ENCODE data around the gene NLRX1. TPM values are rescaled to one million over a fixed set of nuclear protein-coding genes. Genes with fewer than 3 reads are reported as not detected.
"Not testable (repeated sequence)": the region's sequence is repeated elsewhere in the genome, so short reads cannot be mapped to it uniquely, and the experiment has no call there.

The NLRX1 gene
- total RNA-seq, 1 donor, result 44.4 TPM

GRCh38 chr11:119152604-119153003, 15.9 kb upstream of the NLRX1 start:
- DNase-seq (ENCODE audit: low read depth in 2 of 3, low spot score in 2 of 3), result no peak

- no peak for DNase-seq (ENCODE audit: low read depth in 2 of 3, low spot score in 2 of 3)
Observed at GRCh38 chr11:119153049-119153818, 15.3 kb upstream of the NLRX1 start.

GRCh38 chr11:119154178-119154577, 14.3 kb upstream of the NLRX1 start:
- DNase-seq (ENCODE audit: low read depth in 2 of 3, low spot score in 2 of 3), result no peak

- DNase-seq (ENCODE audit: low read depth in 2 of 3, low spot score in 2 of 3), result peak in 2 of 3 donors; percentile 29 to 39
Observed at GRCh38 chr11:119155733-119156492, 12.6 kb upstream of the NLRX1 start.

GRCh38 chr11:119156496-119156895, 12.0 kb upstream of the NLRX1 start:
- no peak for DNase-seq (ENCODE audit: low read depth in 2 of 3, low spot score in 2 of 3)

GRCh38 chr11:119157063-119157462, 11.5 kb upstream of the NLRX1 start:
- no peak for DNase-seq (ENCODE audit: low read depth in 2 of 3, low spot score in 2 of 3)

- DNase-seq (ENCODE audit: low read depth in 2 of 3, low spot score in 2 of 3), result no peak
Observed at GRCh38 chr11:119158467-119158866, 10.1 kb upstream of the NLRX1 start.

- DNase-seq (ENCODE audit: low read depth in 2 of 3, low spot score in 2 of 3), result no peak
Observed at GRCh38 chr11:119160151-119160550, 8.4 kb upstream of the NLRX1 start.

GRCh38 chr11:119161871-119162270, 6.7 kb upstream of the NLRX1 start:
- DNase-seq (ENCODE audit: low read depth in 2 of 3, low spot score in 2 of 3), result no peak

- DNase-seq (ENCODE audit: low read depth in 2 of 3, low spot score in 2 of 3), result no peak
Observed at GRCh38 chr11:119166368-119167076, 2.0 kb upstream of the NLRX1 start.

- not testable (repeated sequence) for DNase-seq (ENCODE audit: low read depth in 2 of 3, low spot score in 2 of 3)
Observed at GRCh38 chr11:119167077-119167458, 1.5 kb upstream of the NLRX1 start.

- no peak for DNase-seq (ENCODE audit: low read depth in 2 of 3, low spot score in 2 of 3)
Observed at GRCh38 chr11:119167933-119168332, 592 bp upstream of the NLRX1 start.

- peak in 2 of 3 donors; percentile 51 to 70 for DNase-seq (ENCODE audit: low read depth in 2 of 3, low spot score in 2 of 3)
Observed at GRCh38 chr11:119169282-119169719, 776 bp downstream of the NLRX1 start.

- DNase-seq (ENCODE audit: low read depth in 2 of 3, low spot score in 2 of 3), result peak in 1 of 3 donors; percentile 32
Observed at GRCh38 chr11:119172513-119172912, 4.0 kb downstream of the NLRX1 start.

GRCh38 chr11:119173453-119173852, 4.9 kb downstream of the NLRX1 start:
- no peak for DNase-seq (ENCODE audit: low read depth in 2 of 3, low spot score in 2 of 3)

- no peak for DNase-seq (ENCODE audit: low read depth in 2 of 3, low spot score in 2 of 3)
Observed at GRCh38 chr11:119175493-119176077, 7.1 kb downstream of the NLRX1 start.

- DNase-seq (ENCODE audit: low read depth in 2 of 3, low spot score in 2 of 3), result no peak
Observed at GRCh38 chr11:119178166-119178680, 9.7 kb downstream of the NLRX1 start.

GRCh38 chr11:119179342-119179741, 10.8 kb downstream of the NLRX1 start:
- DNase-seq (ENCODE audit: low read depth in 2 of 3, low spot score in 2 of 3), result no peak

GRCh38 chr11:119179983-119180382, 11.5 kb downstream of the NLRX1 start:
- DNase-seq (ENCODE audit: low read depth in 2 of 3, low spot score in 2 of 3), result no peak

- no peak for DNase-seq (ENCODE audit: low read depth in 2 of 3, low spot score in 2 of 3)
Observed at GRCh38 chr11:119180729-119181676, 12.5 kb downstream of the NLRX1 start.

All from hematopoietic multipotent progenitor cell (in vitro differentiated cells).